Neuronal stem cell (in vitro differentiated cells): ENCODE results near the gene CENPM.

ENCODE experiments used
- DNase-seq: peaks from one replicate; pipeline ENCODE4 v3.0.0-alpha.2; 2013; ENCODE audit warnings: low spot score
- H2AFZ ChIP-seq: one replicate; pipeline ENCODE4 v1.6.1; 2013; ENCODE audit warnings: mild to moderate bottlenecking, low read length, inconsistent platforms
- H2AK5ac ChIP-seq: 2 replicates; pipeline ENCODE4 v1.6.1; 2013; ENCODE audit warnings: low read depth, mild to moderate bottlenecking, inconsistent platforms, low read length, moderate library complexity, mixed read lengths
- H2BK120ac ChIP-seq: 2 replicates; pipeline ENCODE4 v1.6.1; 2013; ENCODE audit warnings: low read depth, mild to moderate bottlenecking, inconsistent platforms, low read length, moderate library complexity, mixed read lengths
- H2BK12ac ChIP-seq: one replicate; pipeline ENCODE4 v1.6.1; 2013; ENCODE audit warnings: low read length, inconsistent platforms
- H2BK15ac ChIP-seq: 2 replicates; pipeline ENCODE4 v1.6.1; 2013; ENCODE audit warnings: mild to moderate bottlenecking, low read length, inconsistent platforms, mixed read lengths
- H2BK5ac ChIP-seq: one replicate; pipeline ENCODE4 v1.6.1; 2013; ENCODE audit warnings: inconsistent platforms, mild to moderate bottlenecking, low read length, moderate library complexity
- H3K14ac ChIP-seq: one replicate; pipeline ENCODE4 v1.6.1; 2013; ENCODE audit warnings: low read length, inconsistent platforms
- H3K18ac ChIP-seq: 2 replicates; pipeline ENCODE4 v1.6.1; 2013; ENCODE audit warnings: low read length, inconsistent platforms
- H3K23ac ChIP-seq: 2 replicates; pipeline ENCODE4 v1.6.1; 2013; ENCODE audit warnings: low read depth, mild to moderate bottlenecking, mixed read lengths, low read length, inconsistent platforms; ENCODE audit not compliant: poor library complexity
- H3K27ac ChIP-seq: replicated peaks from 3 replicates; pipeline ENCODE4 v1.5.1; 2013; ENCODE audit warnings: low read length, inconsistent platforms
- H3K27me3 ChIP-seq, 3 experiments: 2 replicates each; pipeline ENCODE4 v1.6.1; 2013; ENCODE audit warnings: low read length in 3 of 3, mild to moderate bottlenecking in 2 of 3, inconsistent platforms in 1 of 3, low read depth in 1 of 3, mixed read lengths in 1 of 3, moderate library complexity in 1 of 3; ENCODE audit not compliant: control insufficient read depth in 3 of 3, insufficient read depth in 3 of 3
- H3K36me3 ChIP-seq, 2 donors: replicated peaks in 1 of 2; 2 replicates each; pipeline ENCODE4 v1.6.1; 2013; ENCODE audit warnings: low read length in 2 of 2; ENCODE audit not compliant: control insufficient read depth in 2 of 2, insufficient read depth in 2 of 2
- H3K4ac ChIP-seq: 2 replicates; pipeline ENCODE4 v1.6.1; 2013; ENCODE audit warnings: inconsistent platforms, mild to moderate bottlenecking, low read length, moderate library complexity
- H3K4me1 ChIP-seq, 2 donors: 1 replicate in 1 of 2; 2 replicates in 1 of 2; pipeline ENCODE4 v1.6.1; 2013; ENCODE audit warnings: low read length in 2 of 2, low read depth in 1 of 2; ENCODE audit not compliant: control insufficient read depth in 2 of 2, insufficient read depth in 1 of 2
- H3K4me2 ChIP-seq: one replicate; pipeline ENCODE4 v1.6.1; 2013; ENCODE audit warnings: mild to moderate bottlenecking, low read length, inconsistent platforms; ENCODE audit not compliant: insufficient read depth, poor library complexity, severe bottlenecking
- H3K4me3 ChIP-seq, 2 donors: 2 replicates each; pipeline ENCODE4 v1.5.1; 2013; ENCODE audit warnings: low read length in 2 of 2, mild to moderate bottlenecking in 2 of 2, inconsistent platforms in 1 of 2, moderate library complexity in 1 of 2
- H3K79me1 ChIP-seq: one replicate; pipeline ENCODE4 v1.6.1; 2013; ENCODE audit warnings: low read depth, mild to moderate bottlenecking, inconsistent platforms, low read length, moderate library complexity
- H3K9ac ChIP-seq: one replicate; pipeline ENCODE4 v1.6.1; 2013; ENCODE audit warnings: mild to moderate bottlenecking, low read depth, low read length, inconsistent platforms; ENCODE audit not compliant: poor library complexity
- H3K9me3 ChIP-seq, 2 donors: replicated peaks in 1 of 2; 2 replicates each; pipeline versions ENCODE3 to v1.6.1; 2013; ENCODE audit warnings: low read length in 2 of 2, mild to moderate bottlenecking in 2 of 2, inconsistent platforms in 1 of 2, low read depth in 1 of 2, mixed read lengths in 1 of 2, moderate library complexity in 1 of 2; ENCODE audit not compliant: control insufficient read depth in 2 of 2, insufficient read depth in 1 of 2
- H4K8ac ChIP-seq: one replicate; pipeline ENCODE4 v1.6.1; 2013; ENCODE audit warnings: low read depth, mild to moderate bottlenecking, inconsistent platforms, low read length, moderate library complexity
- H4K91ac ChIP-seq: one replicate; pipeline ENCODE4 v1.6.1; 2013; ENCODE audit warnings: low read length, low read depth, mild to moderate bottlenecking, inconsistent platforms; ENCODE audit not compliant: poor library complexity
- WGBS, 2 donors: extraction: QIAGEN DNeasy Blood & Tissue Kit; methylation state at CpG; one replicate each; pipeline ENCODE4 v1.1.7; 2013; ENCODE audit warnings: missing lambda C conversion rate in 2 of 2, mixed read lengths in 1 of 2; ENCODE audit not compliant: insufficient read length in 2 of 2, insufficient replicate concordance in 1 of 2; ENCODE audit errors: extremely low coverage in 2 of 2; 5-methylcytosine and 5-hydroxymethylcytosine counted together

The CENPM gene

DNA sequence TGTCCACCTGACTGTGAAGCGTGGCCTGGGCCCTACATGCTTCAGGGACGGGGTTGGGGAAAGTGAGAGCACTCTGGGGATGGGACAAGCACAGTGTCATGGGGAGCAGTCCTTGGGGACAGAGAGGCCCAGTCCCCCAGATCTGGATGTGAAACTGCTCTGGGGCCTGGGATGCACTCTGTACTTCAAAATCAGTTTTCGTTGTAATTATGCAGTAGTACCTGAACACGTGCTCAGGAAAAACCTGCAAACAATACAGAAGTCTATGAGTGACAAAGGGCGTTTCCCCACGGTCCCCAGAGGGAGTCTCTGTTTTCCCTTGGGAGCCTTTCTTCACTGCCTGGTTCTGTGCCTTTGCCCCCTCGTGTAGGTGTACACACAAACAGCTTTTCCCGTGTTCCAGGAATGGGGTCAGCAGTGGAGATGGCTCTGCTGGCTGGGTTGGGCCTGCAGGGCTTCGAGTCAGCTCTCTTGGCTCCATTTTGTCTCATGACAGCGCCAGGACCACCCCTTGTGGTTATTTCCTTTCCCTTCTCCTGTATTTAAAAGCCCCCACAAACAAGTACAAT is 15.2 kb downstream of the CENPM start:
- Histone ChIP-seq H2BK5ac (no peak overlapping the region), H3K4me2 (no peak overlapping the region), H4K8ac (peak overlapping the region; percentile 5), H2BK120ac (no peak overlapping the region), H2BK12ac (no peak overlapping the region), H3K9me3 (no peaks in the 10 kb centered on the region), H2AK5ac (no peak overlapping the region), H3K9ac (no peak overlapping the region), H2BK15ac (no peak overlapping the region), H3K79me1 (peaks cover 2% of the 10 kb centered on the region), H3K36me3 (peaks cover 6 to 34% of the 10 kb centered on the region in 2 donors), H3K4me1 (peaks cover 18 to 19% of the 10 kb centered on the region in 2 donors), H4K91ac (no peak overlapping the region), H2AFZ (no peak overlapping the region), H3K14ac (no peak overlapping the region), H3K27me3 (peaks cover 0 to 3% (median 0%) of the 10 kb centered on the region in 3 experiments), H3K23ac (no peak overlapping the region), H3K27ac (no peak overlapping the region), H3K4me3 (no peak overlapping the region), H3K4ac (no peak overlapping the region), H3K18ac (no peak overlapping the region)
- DNase-seq = no peak
- no CpG with 5 or more reads among the region's 10 CpGs for WGBS, 2 donors

- no peak overlapping the region for H3K4me3 ChIP-seq
- H2BK15ac ChIP-seq = peak overlapping the region; percentile 1
- peak overlapping the region; percentile 53 for H2BK5ac ChIP-seq
- H3K27me3 ChIP-seq = peaks cover 0 to 21% (median 7%) of the 10 kb centered on the region in 3 experiments
- no peak overlapping the region for H3K23ac ChIP-seq
- H3K4me1 ChIP-seq = peaks cover 20 to 24% of the 10 kb centered on the region in 2 donors
- no peak overlapping the region for H4K91ac ChIP-seq
- peaks cover 2% of the 10 kb centered on the region for H3K79me1 ChIP-seq
- WGBS, 2 donors = no CpG with 5 or more reads among the region's 8 CpGs
- H2BK12ac ChIP-seq = no peak overlapping the region
- H2AFZ ChIP-seq = peak overlapping the region; percentile 24
- H4K8ac ChIP-seq = no peak overlapping the region
- DNase-seq = no peak
- H3K14ac ChIP-seq = no peak overlapping the region
- no peak overlapping the region for H3K4ac ChIP-seq
- no peak overlapping the region for H3K27ac ChIP-seq
- peak overlapping the region; percentile 86 for H2AK5ac ChIP-seq
- H3K9ac ChIP-seq = no peak overlapping the region
- H3K18ac ChIP-seq = peak overlapping the region; percentile 89
- H3K9me3 ChIP-seq = no peaks in the 10 kb centered on the region
- peaks cover 2 to 13% of the 10 kb centered on the region in 2 donors for H3K36me3 ChIP-seq
- H2BK120ac ChIP-seq = no peak overlapping the region
- no peak overlapping the region for H3K4me2 ChIP-seq
Measured at GRCh38 chr22:41929418-41929810, 17.5 kb downstream of the CENPM start.

- peak overlapping the region; percentile 17 for H4K8ac ChIP-seq
- H3K9me3 ChIP-seq = no peaks in the 10 kb centered on the region
- no peak overlapping the region for H4K91ac ChIP-seq
- peaks cover 20 to 24% of the 10 kb centered on the region in 2 donors for H3K4me1 ChIP-seq
- H2BK15ac ChIP-seq = peak overlapping the region; percentile 1
- H2BK120ac ChIP-seq = no peak overlapping the region
- H3K79me1 ChIP-seq = peaks cover 2% of the 10 kb centered on the region
- no peak overlapping the region for H3K27ac ChIP-seq
- peak overlapping the region; percentile 7 for H3K9ac ChIP-seq
- H2BK5ac ChIP-seq = peak overlapping the region; percentile 53
- peak overlapping the region; percentile 58 for H2AFZ ChIP-seq
- peak overlapping the region; percentile 89 for H3K18ac ChIP-seq
- H2AK5ac ChIP-seq = peak overlapping the region; percentile 86
- no peak overlapping the region for H3K4me3 ChIP-seq
- H3K36me3 ChIP-seq = peaks cover 2 to 8% of the 10 kb centered on the region in 2 donors
- H3K4ac ChIP-seq = no peak overlapping the region
- WGBS, 2 donors = 100% methylated on average over 1 of the region's 14 CpGs; no CpG with 5 or more reads in 1 of the 2 donors
- H3K14ac ChIP-seq = peak overlapping the region; percentile 1
- H2BK12ac ChIP-seq = peak overlapping the region; percentile 22
- peaks cover 0 to 21% (median 7%) of the 10 kb centered on the region in 3 experiments for H3K27me3 ChIP-seq
- no peak for DNase-seq
- H3K23ac ChIP-seq = no peak overlapping the region
- no peak overlapping the region for H3K4me2 ChIP-seq
Measured at GRCh38 chr22:41928593-41929417, 18.1 kb downstream of the CENPM start.

GRCh38 chr22:41927813-41928212 is 19.1 kb downstream of the CENPM start:
- Histone ChIP-seq H3K27ac (no peak overlapping the region), H3K36me3 (peaks cover 2 to 5% of the 10 kb centered on the region in 2 donors), H3K4ac (no peak overlapping the region), H2BK5ac (no peak overlapping the region), H2AFZ (no peak overlapping the region), H3K14ac (no peak overlapping the region), H2BK120ac (no peak overlapping the region), H2BK12ac (no peak overlapping the region), H4K8ac (no peak overlapping the region), H3K9ac (no peak overlapping the region), H3K23ac (peak overlapping the region; percentile 3), H4K91ac (no peak overlapping the region), H3K18ac (peak overlapping the region; percentile 27), H3K4me2 (no peak overlapping the region), H3K27me3 (peaks cover 0 to 29% (median 7%) of the 10 kb centered on the region in 3 experiments), H2AK5ac (peak overlapping the region; percentile 86), H3K4me3 (no peak overlapping the region), H3K79me1 (no peaks in the 10 kb centered on the region), H3K9me3 (no peaks in the 10 kb centered on the region), H3K4me1 (peaks cover 20 to 24% of the 10 kb centered on the region in 2 donors), H2BK15ac (peak overlapping the region; percentile 1)
- no CpG with 5 or more reads among the region's 6 CpGs for WGBS, 2 donors
- no peak for DNase-seq
